Right lung (tissue), 10 donors: ENCODE results near the gene PPP1R17. TPM values are rescaled to one million over a fixed set of nuclear protein-coding genes. Genes with fewer than 3 reads are reported as not detected.

ENCODE experiments used
- DNase-seq, 2 donors: peaks; one replicate each; pipeline ENCODE4 v3.0.0-alpha.2; 2013
- long read RNA-seq, 8 donors: transcript quantifications; one replicate each; lab custom pipeline, GENCODE V29; 2026
- polyA plus RNA-seq, 5 donors: library from polyadenylated mRNA; unstranded; fragments of 120-200 nt; gene quantifications; one replicate each; pipeline versions ENCODE4 v1.2.1 to v1.2.3, GENCODE V29; 2013; ENCODE audit warnings: inconsistent platforms in 1 of 5, low replicate concordance in 1 of 5; ENCODE audit not compliant: insufficient read length in 5 of 5, insufficient read depth in 1 of 5

The PPP1R17 gene
- polyA plus RNA-seq = not detected
- long read RNA-seq, donor 1 = 0 reads
- long read RNA-seq, donor 2 = 0 reads
- long read RNA-seq, donor 3 = 0 reads
- long read RNA-seq, donor 4, partial matches to known transcripts = 0 of 1 reads
- long read RNA-seq, donor 4, other reads (novel, unspliced or antisense) = 0 of 1 reads
- long read RNA-seq, donor 5 = 0 reads
- long read RNA-seq, donor 6 = 0 reads
- long read RNA-seq, donor 7 = 0 reads
- long read RNA-seq, donor 8 = 0 reads

GRCh38 chr7:31687024-31687748, at the start of gene PPP1R17:
Gene PPP1R17, plus strand, starts transcription at chr7:31687215. Its CDS starts 5,227 bp downstream, at chr7:31692442.
- DNase-seq = peak; percentile 9 to 15

GRCh38 chr7:31640381-31640780, 46.6 kb upstream of the PPP1R17 start:
- no peak for DNase-seq

- DNase-seq = no peak
Observed at GRCh38 chr7:31642681-31643115, 44.3 kb upstream of the PPP1R17 start.

GRCh38 chr7:31646942-31647341, 40.1 kb upstream of the PPP1R17 start:
- no peak for DNase-seq

- no peak for DNase-seq
Observed at GRCh38 chr7:31647511-31647910, 39.5 kb upstream of the PPP1R17 start.

GRCh38 chr7:31648288-31648687, 38.7 kb upstream of the PPP1R17 start:
- no peak for DNase-seq

GRCh38 chr7:31648880-31649279, 38.1 kb upstream of the PPP1R17 start:
- no peak for DNase-seq

- DNase-seq = no peak
Observed at GRCh38 chr7:31651234-31652062, 35.6 kb upstream of the PPP1R17 start.

GRCh38 chr7:31652063-31652326, 35.0 kb upstream of the PPP1R17 start:
- no peak for DNase-seq

- DNase-seq = no peak
Observed at GRCh38 chr7:31663072-31663471, 23.9 kb upstream of the PPP1R17 start.

GRCh38 chr7:31664890-31665289, 22.1 kb upstream of the PPP1R17 start:
- no peak for DNase-seq

- no peak for DNase-seq
Observed at GRCh38 chr7:31665546-31665945, 21.5 kb upstream of the PPP1R17 start.

GRCh38 chr7:31669461-31669860, 17.6 kb upstream of the PPP1R17 start:
- DNase-seq = no peak

GRCh38 chr7:31679574-31680305, 7.3 kb upstream of the PPP1R17 start:
- DNase-seq = no peak

GRCh38 chr7:31683445-31684225, 3.4 kb upstream of the PPP1R17 start:
- no peak for DNase-seq

- no peak for DNase-seq
Observed at GRCh38 chr7:31688372-31688771, 1.4 kb downstream of the PPP1R17 start.

- no peak for DNase-seq
Observed at GRCh38 chr7:31688996-31689395, 2.0 kb downstream of the PPP1R17 start.

GRCh38 chr7:31690935-31691334, 3.9 kb downstream of the PPP1R17 start:
- no peak for DNase-seq

GRCh38 chr7:31692451-31692850, 5.4 kb downstream of the PPP1R17 start:
- no peak for DNase-seq

- DNase-seq = no peak
Observed at GRCh38 chr7:31692871-31693270, 5.9 kb downstream of the PPP1R17 start.
